ENCODE results near the gene RRBP1. TPM values are rescaled to one million over a fixed set of nuclear protein-coding genes. Genes with fewer than 3 reads are reported as not detected.

Gene RRBP1
- total RNA-seq, 3 donors from 2014 or later = 49.8 to 92.4 (median 78.0) TPM

DNA sequence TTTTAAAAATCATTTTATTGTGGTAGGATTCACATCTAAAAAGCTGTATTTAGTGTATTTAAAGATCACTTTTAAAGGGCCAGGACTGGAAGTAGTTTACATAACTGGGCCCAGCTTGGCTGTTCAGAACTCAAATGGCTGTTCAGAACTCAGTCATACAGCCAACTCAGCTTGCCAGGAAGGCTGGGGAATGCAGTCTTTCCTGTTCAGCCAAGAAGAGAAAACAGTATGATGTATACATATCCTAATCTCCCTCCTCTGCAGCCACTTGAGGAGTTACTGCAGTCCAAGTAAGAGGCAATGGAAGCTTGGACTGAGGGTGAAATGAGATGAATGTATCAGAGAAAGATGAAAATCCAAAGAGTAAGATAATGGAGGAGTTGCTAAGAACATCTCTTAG lies 87.6 kb downstream of the RRBP1 start:
- peaks cover 3 to 32% of the 10 kb centered on the region in 2 donors for H3K4me1 ChIP-seq
- H3K27me3 ChIP-seq = no peaks in the 10 kb centered on the region
- H3K27ac ChIP-seq = peak overlapping the region; percentile 53 to 78
- peak in 2 of 3 donors; percentile 41 to 68 for TF ChIP-seq POLR2AphosphoS5 (IDR thresholded peaks at IDR 0.05)
- TF ChIP-seq, protein P1, sequence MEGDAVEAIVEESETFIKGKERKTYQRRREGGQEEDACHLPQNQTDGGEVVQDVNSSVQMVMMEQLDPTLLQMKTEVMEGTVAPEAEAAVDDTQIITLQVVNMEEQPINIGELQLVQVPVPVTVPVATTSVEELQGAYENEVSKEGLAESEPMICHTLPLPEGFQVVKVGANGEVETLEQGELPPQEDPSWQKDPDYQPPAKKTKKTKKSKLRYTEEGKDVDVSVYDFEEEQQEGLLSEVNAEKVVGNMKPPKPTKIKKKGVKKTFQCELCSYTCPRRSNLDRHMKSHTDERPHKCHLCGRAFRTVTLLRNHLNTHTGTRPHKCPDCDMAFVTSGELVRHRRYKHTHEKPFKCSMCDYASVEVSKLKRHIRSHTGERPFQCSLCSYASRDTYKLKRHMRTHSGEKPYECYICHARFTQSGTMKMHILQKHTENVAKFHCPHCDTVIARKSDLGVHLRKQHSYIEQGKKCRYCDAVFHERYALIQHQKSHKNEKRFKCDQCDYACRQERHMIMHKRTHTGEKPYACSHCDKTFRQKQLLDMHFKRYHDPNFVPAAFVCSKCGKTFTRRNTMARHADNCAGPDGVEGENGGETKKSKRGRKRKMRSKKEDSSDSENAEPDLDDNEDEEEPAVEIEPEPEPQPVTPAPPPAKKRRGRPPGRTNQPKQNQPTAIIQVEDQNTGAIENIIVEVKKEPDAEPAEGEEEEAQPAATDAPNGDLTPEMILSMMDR (IDR thresholded peaks at IDR 0.05) = no peak
- no peak overlapping the region for H3K4me3 ChIP-seq
- H3K36me3 ChIP-seq = no peaks in the 10 kb centered on the region
- H3K9me3 ChIP-seq = no peaks in the 10 kb centered on the region
- intact Hi-C loops (cut with DNase I; ENCODE audit: low total_unique reads) = no loop called here
- DNase-seq (ENCODE audit: low spot score in 2 of 2) = peak; percentile 78 to 85

DNA sequence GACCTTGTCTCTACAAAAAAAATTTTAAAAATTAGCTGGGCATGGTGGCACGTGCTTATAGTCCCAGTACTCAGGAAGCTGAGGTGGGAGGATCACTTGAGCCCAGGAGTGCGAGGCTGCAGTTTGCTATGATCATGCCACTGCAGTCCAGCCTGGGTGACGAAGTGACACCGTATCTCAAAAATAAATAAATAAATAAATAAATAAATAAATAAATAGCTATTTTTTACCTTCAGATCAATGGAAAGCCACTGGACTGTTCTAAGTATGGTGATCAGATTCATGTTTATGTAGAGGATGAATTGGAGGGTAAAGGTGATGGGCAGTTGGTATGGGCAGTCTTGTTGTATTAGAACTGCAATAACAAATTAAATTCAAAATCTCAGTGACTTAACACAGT lies 88.1 kb downstream of the RRBP1 start:
- DNase-seq (ENCODE audit: low spot score in 2 of 2) = no peak
- Histone ChIP-seq H3K4me1 (peaks cover 3 to 32% of the 10 kb centered on the region in 2 donors), H3K36me3 (no peaks in the 10 kb centered on the region), H3K27me3 (no peaks in the 10 kb centered on the region), H3K4me3 (no peak overlapping the region), H3K27ac (peak overlapping the region; percentile 53 to 78), H3K9me3 (no peaks in the 10 kb centered on the region)
- TF ChIP-seq, protein P1 (IDR thresholded peaks at IDR 0.05) = no peak
- intact Hi-C loops (cut with DNase I; ENCODE audit: low total_unique reads) = no loop called here

DNA sequence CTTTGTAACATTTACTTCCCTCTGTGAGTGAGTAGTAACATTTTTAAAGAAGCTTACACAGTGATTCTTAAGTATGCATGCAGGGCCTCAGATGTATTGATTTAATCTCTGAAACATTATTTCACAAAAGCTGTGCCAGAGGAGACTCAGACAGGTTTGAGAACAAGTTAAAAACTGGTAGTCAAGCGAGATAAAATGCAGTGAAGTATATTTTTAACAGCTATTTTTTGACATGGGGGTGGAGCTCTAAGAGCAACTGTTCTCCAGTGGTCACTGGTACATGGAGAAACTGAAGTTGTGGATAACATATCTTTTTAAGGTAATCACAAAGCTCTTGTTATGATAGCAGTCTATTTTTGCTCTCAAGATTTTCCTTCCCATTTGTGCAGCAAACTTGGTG lies 91.8 kb downstream of the RRBP1 start:
- Histone ChIP-seq H3K27me3 (no peaks in the 10 kb centered on the region), H3K4me1 (peaks cover 0 to 33% of the 10 kb centered on the region in 2 donors), H3K27ac (peak overlapping the region in 1 of 2 donors; percentile 26), H3K36me3 (no peaks in the 10 kb centered on the region), H3K9me3 (no peaks in the 10 kb centered on the region), H3K4me3 (no peak overlapping the region)
- TF ChIP-seq POLR2AphosphoS5 (IDR thresholded peaks at IDR 0.05) (no peak), POLR2A (IDR thresholded peaks at IDR 0.05) (no peak)
- TF ChIP-seq, protein P1 (IDR thresholded peaks at IDR 0.05) = no peak
- no peak for DNase-seq (ENCODE audit: low spot score in 2 of 2)
- intact Hi-C loops (cut with DNase I; ENCODE audit: low total_unique reads) = no loop called here

DNA sequence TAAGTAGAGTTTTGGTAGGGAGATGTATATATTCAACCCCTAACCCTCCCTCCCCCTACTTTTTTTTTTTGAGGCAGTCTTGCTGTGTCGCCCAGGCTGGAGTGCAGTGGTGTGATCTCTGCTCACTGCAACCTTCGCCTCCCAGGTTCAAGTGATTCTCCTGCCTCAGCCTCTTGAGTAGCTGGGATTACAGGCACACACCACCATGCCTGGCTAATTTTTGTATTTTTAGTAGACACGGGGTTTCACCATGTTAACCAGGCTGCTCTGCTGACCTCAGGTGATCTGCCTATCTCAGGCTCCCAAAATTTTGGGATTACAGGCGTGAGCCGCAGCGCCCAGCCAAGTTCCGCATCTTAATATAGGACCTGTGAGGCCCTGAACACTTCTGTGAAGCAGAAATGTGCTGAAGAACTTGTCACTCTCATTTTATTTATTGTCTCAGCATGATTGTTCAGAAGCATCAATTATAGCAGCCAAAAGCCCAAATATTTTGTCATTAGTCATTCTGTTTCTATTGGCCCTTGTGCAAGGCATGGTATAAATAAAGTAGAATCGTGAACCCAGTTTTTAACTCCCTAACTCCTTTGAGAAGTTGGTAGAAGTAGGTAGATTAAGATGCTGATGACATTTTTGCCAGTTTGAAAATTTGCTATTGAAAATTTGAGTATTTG lies 92.7 kb downstream of the RRBP1 start:
- Histone ChIP-seq H3K27ac (peak overlapping the region in 1 of 2 donors; percentile 26), H3K4me1 (peaks cover 0 to 23% of the 10 kb centered on the region in 2 donors)

DNA sequence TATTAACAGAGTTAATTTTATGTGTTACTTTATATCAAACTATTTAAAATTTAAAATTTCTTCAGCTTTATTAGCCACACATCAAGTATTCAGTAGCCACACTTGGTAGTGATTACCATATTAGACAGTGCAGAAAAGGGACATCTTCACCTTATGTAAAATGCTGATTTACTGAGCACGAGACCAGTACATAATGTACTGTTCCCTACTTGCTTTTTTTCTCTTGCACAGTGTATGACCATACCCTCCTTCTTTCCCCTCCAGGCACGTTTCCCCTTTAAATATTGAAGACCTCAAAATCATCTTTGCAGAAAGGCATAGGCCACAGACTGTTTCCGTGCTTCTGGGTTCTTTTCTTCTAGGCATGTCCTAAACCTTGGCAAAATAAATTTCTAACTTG lies 94.2 kb downstream of the RRBP1 start:
- DNase-seq (ENCODE audit: low spot score in 2 of 2) = no peak
- H3K36me3 ChIP-seq = no peaks in the 10 kb centered on the region
- intact Hi-C loops (cut with DNase I; ENCODE audit: low total_unique reads) = no loop called here
- no peaks in the 10 kb centered on the region for H3K9me3 ChIP-seq
- H3K27me3 ChIP-seq = no peaks in the 10 kb centered on the region
- H3K4me1 ChIP-seq = peaks cover 0 to 12% of the 10 kb centered on the region in 2 donors
- no peak overlapping the region for H3K27ac ChIP-seq
- H3K4me3 ChIP-seq = no peak overlapping the region
- TF ChIP-seq POLR2AphosphoS5 (IDR thresholded peaks at IDR 0.05) (no peak), POLR2A (IDR thresholded peaks at IDR 0.05) (no peak)
- TF ChIP-seq, protein P1 (IDR thresholded peaks at IDR 0.05) = no peak

More for the DNA sequence above, 92.7 kb downstream of the RRBP1 start:
- intact Hi-C loops (cut with DNase I; ENCODE audit: low total_unique reads) = no loop called here
- Histone ChIP-seq H3K36me3 (no peaks in the 10 kb centered on the region), H3K4me3 (no peak overlapping the region), H3K9me3 (no peaks in the 10 kb centered on the region), H3K27me3 (no peaks in the 10 kb centered on the region)
- DNase-seq (ENCODE audit: low spot score in 2 of 2) = no peak
- TF ChIP-seq POLR2A (IDR thresholded peaks at IDR 0.05) (no peak), POLR2AphosphoS5 (IDR thresholded peaks at IDR 0.05) (no peak)
- TF ChIP-seq, protein P1 (IDR thresholded peaks at IDR 0.05) = no peak

Data from breast epithelium (tissue), 4 donors.